GM23338 (cell line): Measurements from ENCODE around the gene PABPC1L. TPM values are rescaled to one million over a fixed set of nuclear protein-coding genes. Genes with fewer than 3 reads are reported as not detected.

Source experiments
- ATAC-seq: fragments of 200-7000 bp; cut with Tn5 transposase; 3 replicates; pipeline ENCODE4 v1.9.1; 2020
- DNase-seq: peaks from one replicate; pipeline ENCODE4 v3.0.0-alpha.2; 2015; ENCODE audit warnings: low spot score
- H2AFZ ChIP-seq: fragments of 200-600 bp; sonication (generic); 2 replicates; pipeline ENCODE4 v1.8.0; 2016; ENCODE audit warnings: antibody characterized with exemption, mild to moderate bottlenecking, moderate library complexity
- H3F3A ChIP-seq: fragments of 200-600 bp; sonication (generic); replicated peaks from 2 replicates; pipeline ENCODE4 v1.8.0; 2017; ENCODE audit warnings: antibody characterized with exemption, mixed run types, low read depth
- H3K27ac ChIP-seq: fragments of 200-600 bp; sonication (generic); 2 replicates; pipeline ENCODE4 v1.6.1; 2016; ENCODE audit warnings: low read depth
- H3K27me3 ChIP-seq: fragments of 200-600 bp; sonication (generic); 2 replicates; pipeline ENCODE4 v1.8.0; 2016; ENCODE audit warnings: mild to moderate bottlenecking, mixed run types, moderate library complexity; ENCODE audit not compliant: insufficient read depth
- H3K36me3 ChIP-seq: fragments of 200-600 bp; sonication (generic); 2 replicates; pipeline ENCODE4 v1.8.0; 2016; ENCODE audit warnings: mild to moderate bottlenecking; ENCODE audit not compliant: insufficient read depth
- H3K4me1 ChIP-seq: fragments of 200-600 bp; sonication (generic); 2 replicates; pipeline ENCODE4 v1.8.0; 2016; ENCODE audit warnings: mild to moderate bottlenecking, moderate library complexity; ENCODE audit not compliant: insufficient read depth
- H3K4me2 ChIP-seq: fragments of 200-600 bp; sonication (generic); 2 replicates; pipeline ENCODE4 v1.7.1; 2017; ENCODE audit warnings: mixed run types
- H3K4me3 ChIP-seq: fragments of 200-600 bp; sonication (generic); 2 replicates; pipeline ENCODE4 v1.6.1; 2016; ENCODE audit warnings: mixed run types
- H3K79me2 ChIP-seq: fragments of 200-600 bp; sonication (generic); replicated peaks from 2 replicates; pipeline ENCODE4 v1.8.0; 2017; ENCODE audit warnings: mild to moderate bottlenecking; ENCODE audit not compliant: insufficient read depth
- H3K9me2 ChIP-seq: fragments of 200-600 bp; sonication (generic); 2 replicates; pipeline ENCODE4 v1.8.0; 2017; ENCODE audit not compliant: insufficient read depth
- H4K20me1 ChIP-seq: fragments of 200-600 bp; sonication (generic); replicated peaks from 2 replicates; pipeline ENCODE4 v1.8.0; 2017; ENCODE audit warnings: mild to moderate bottlenecking; ENCODE audit not compliant: insufficient read depth
- H3K27ac Mint-ChIP-seq: 2 replicates; pipeline ENCODE4 v1.8.0; 2020; ENCODE audit warnings: inconsistent platforms, mild to moderate bottlenecking, moderate library complexity, mixed read lengths
- H3K27me3 Mint-ChIP-seq: 3 replicates; pipeline ENCODE4 v1.8.0; 2022; ENCODE audit warnings: low read depth, mild to moderate bottlenecking, moderate library complexity, mixed read lengths, inconsistent platforms; ENCODE audit not compliant: insufficient read depth, poor library complexity
- H3K36me3 Mint-ChIP-seq: 3 replicates; pipeline ENCODE4 v1.8.0; 2021; ENCODE audit warnings: low read depth, mild to moderate bottlenecking, inconsistent platforms, moderate library complexity, mixed read lengths
- H3K4me1 Mint-ChIP-seq: 3 replicates; pipeline ENCODE4 v1.8.0; 2020; ENCODE audit warnings: mild to moderate bottlenecking, inconsistent platforms, mixed read lengths
- H3K4me3 Mint-ChIP-seq: 3 replicates; pipeline ENCODE4 v1.8.0; 2021; ENCODE audit warnings: moderate library complexity, mild to moderate bottlenecking, inconsistent platforms, mixed read lengths
- H3K9me3 Mint-ChIP-seq: 3 replicates; pipeline ENCODE4 v1.8.0; 2020; ENCODE audit warnings: moderate library complexity, mild to moderate bottlenecking, inconsistent platforms, mixed read lengths
- CTCF ChIP-seq, 2 experiments: fragments of 200-600 bp in 1 of 2; sonication (generic) in 1 of 2; conservative IDR thresholded peaks; 2 replicates each; pipeline versions ENCODE4 v1.5.1 to v1.6.1; 2016 to 2017; ENCODE audit warnings: antibody characterized with exemption in 2 of 2, low read depth in 2 of 2, mild to moderate bottlenecking in 2 of 2, moderate library complexity in 1 of 2
- ETS1 ChIP-seq: IDR thresholded peaks from 2 replicates; pipeline ENCODE4 v1.6.1; 2016; ENCODE audit warnings: antibody characterized with exemption
- EZH2 ChIP-seq: fragments of 200-600 bp; sonication (generic); IDR thresholded peaks from one replicate; pipeline ENCODE4 v1.8.0; 2017; ENCODE audit warnings: antibody characterized with exemption, mild to moderate bottlenecking, low read depth; ENCODE audit not compliant: unreplicated experiment
- JUNB ChIP-seq: IDR thresholded peaks from one replicate; pipeline ENCODE4 v1.6.1; 2016; ENCODE audit warnings: antibody characterized with exemption; ENCODE audit not compliant: unreplicated experiment
- NANOG ChIP-seq: IDR thresholded peaks from 2 replicates; pipeline ENCODE4 v1.6.1; 2016; ENCODE audit warnings: antibody characterized with exemption, borderline replicate concordance
- REST ChIP-seq: IDR thresholded peaks from one replicate; pipeline ENCODE4 v1.6.1; 2018; ENCODE audit warnings: antibody characterized with exemption; ENCODE audit not compliant: unreplicated experiment
- STAT1 ChIP-seq: IDR thresholded peaks from one replicate; pipeline ENCODE4 v1.6.1; 2016; ENCODE audit warnings: antibody characterized with exemption; ENCODE audit not compliant: unreplicated experiment
- ZNF114 ChIP-seq: fragments of 250-450 bp; sonication (Bioruptor Pico); IDR thresholded peaks from 2 replicates; pipeline ENCODE4 v1.5.0; 2020; ENCODE audit warnings: mild to moderate bottlenecking, moderate library complexity
- ZNF331 ChIP-seq: fragments of 250-450 bp; sonication (Bioruptor Pico); IDR thresholded peaks from 2 replicates; pipeline ENCODE4 v1.5.0; 2020; ENCODE audit warnings: low read depth, mild to moderate bottlenecking, moderate library complexity
- ZNF462 ChIP-seq: fragments of 250-450 bp; sonication (Bioruptor Pico); IDR thresholded peaks from 2 replicates; pipeline ENCODE4 v1.5.0; 2020; ENCODE audit warnings: mild to moderate bottlenecking, moderate library complexity
- polyA plus RNA-seq: library from polyadenylated mRNA; unstranded; fragments of >200 nt; fragmentation: Nextera tagmentation; extraction: Ambion mirVana; gene quantifications from 2 replicates; pipeline ENCODE4 v1.2.1, GENCODE V29; 2016
- total RNA-seq: library from RNA; depleted of rRNA; stranded (reverse); fragments of >200 nt; shearing (Covaris generic); gene quantifications from 2 replicates; pipeline ENCODE4 v1.2.3, GENCODE V29; 2014

PABPC1L gene
- total and polyA plus RNA-seq, 2 experiments from 2014 or later, result 44.4 to 49.1 TPM

GRCh38 chr20:44918761-44919160 lies 8.9 kb downstream of the PABPC1L start (continued):
- TF ChIP-seq ZNF462, result no peak

GRCh38 chr20:44921447-44921846 lies 11.6 kb downstream of the PABPC1L start:
- Histone ChIP-seq H3K27ac (no peak overlapping the region), H4K20me1 (no peaks in the 10 kb centered on the region; the same call in 1 of the 2 replicates), H3K36me3 (peaks cover 23% of the 10 kb centered on the region), H3F3A (no peaks in the 10 kb centered on the region), H3K4me3 (no peak overlapping the region), H3K27me3 (no peaks in the 10 kb centered on the region), H3K4me2 (no peak overlapping the region), H3K79me2 (no peaks in the 10 kb centered on the region), H3K9me2 (no peaks in the 10 kb centered on the region), H2AFZ (no peak overlapping the region), H3K4me1 (no peaks in the 10 kb centered on the region)
- H3K4me3 Mint-ChIP-seq, result no peak overlapping the region
- H3K9me3 Mint-ChIP-seq, result no peaks in the 10 kb centered on the region; the same call in 2 of the 3 replicates
- H3K4me1 Mint-ChIP-seq, result no peaks in the 10 kb centered on the region; the same call in 2 of the 3 replicates
- DNase-seq (no peak), ATAC-seq (no peak)
- no peak overlapping the region for H3K27ac Mint-ChIP-seq
- H3K36me3 Mint-ChIP-seq, result peaks cover 61% of the 10 kb centered on the region
- H3K27me3 Mint-ChIP-seq, result peaks cover 2% of the 10 kb centered on the region
- TF ChIP-seq ZNF114, result no peak
- no peak for TF ChIP-seq JUNB
- no peak for TF ChIP-seq REST
- no peak for TF ChIP-seq ZNF331 (CRISPR knock-in tag)
- TF ChIP-seq EZH2, result no peak
- TF ChIP-seq NANOG, result no peak
- TF ChIP-seq STAT1, result no peak
- no peak for TF ChIP-seq ETS1
- no peak for TF ChIP-seq CTCF (conservative IDR thresholded peaks at IDR 0.05; ENCODE audit: low read depth in 2 of 2)
